GM12872 (cell line): ENCODE data around the gene ZBTB39.

Source experiments
- CTCF ChIP-seq: IDR thresholded peaks from 3 replicates; pipeline ENCODE4 v1.5.1; 2011; ENCODE audit warnings: low read depth, mild to moderate bottlenecking, low read length, moderate library complexity; ENCODE audit not compliant: insufficient read depth

Gene ZBTB39

GRCh38 chr12:57039016-57039798 lies 32.9 kb upstream of the ZBTB39 start:
- TF ChIP-seq CTCF = no peak

GRCh38 chr12:57037264-57037663 lies 30.9 kb upstream of the ZBTB39 start:
- TF ChIP-seq CTCF = no peak

- TF ChIP-seq CTCF = no peak
Measured at GRCh38 chr12:57033431-57033830, 27.1 kb upstream of the ZBTB39 start.

- no peak for TF ChIP-seq CTCF
Measured at GRCh38 chr12:57031789-57032188, 25.4 kb upstream of the ZBTB39 start.

GRCh38 chr12:57031138-57031725 lies 24.9 kb upstream of the ZBTB39 start:
- peak; percentile 41; the same call in 2 of the 3 replicates for TF ChIP-seq CTCF

- TF ChIP-seq CTCF = no peak
Measured at GRCh38 chr12:57029457-57029856, 23.1 kb upstream of the ZBTB39 start.

- no peak for TF ChIP-seq CTCF
Measured at GRCh38 chr12:57027805-57028153, 21.4 kb upstream of the ZBTB39 start.
